Measurements from ENCODE around the gene CDH6. TPM values are rescaled to one million over a fixed set of nuclear protein-coding genes. Genes with fewer than 3 reads are reported as not detected.
A peak's percentile ranks its signal among the peaks of the same experiment; 100 is the strongest.

The CDH6 gene
- total and polyA plus RNA-seq, 4 experiments from 2014 or later, result not detected

- H3K36me3 Mint-ChIP-seq, result no peaks in the 10 kb centered on the region
- CTCF ChIA-PET (ENCODE audit: partially characterized antibody), result interaction anchor here (1.3 to 1.4 kb wide), 2 partner anchors 14 to 60 kb away, joined by 3 read pairs; no protein-coding TSS in a partner anchor
- no peaks in the 10 kb centered on the region for H3K27me3 ChIP-seq (ENCODE audit: insufficient read depth, low read length)
- peaks cover 0 to 3% of the 10 kb centered on the region in 2 donors for H3K27me3 Mint-ChIP-seq
- no peaks in the 10 kb centered on the region for H3K4me1 Mint-ChIP-seq
- no peak overlapping the region for H3K27ac ChIP-seq (ENCODE audit: low read depth, low read length)
- H3K4me1 ChIP-seq (ENCODE audit: insufficient read depth, low read length), result no peaks in the 10 kb centered on the region
- intact Hi-C loops (cut with micrococcal nuclease), result no loop called here
- H3K4me3 Mint-ChIP-seq, result no peak overlapping the region
- no peak for DNase-seq
- H3K36me3 ChIP-seq (ENCODE audit: insufficient read depth, low read length), result no peaks in the 10 kb centered on the region
- H3K4me3 ChIP-seq (ENCODE audit: low read length in 2 of 2), result no peak overlapping the region
- no peak overlapping the region for H3K27ac Mint-ChIP-seq
- H3K9me3 ChIP-seq (ENCODE audit: control insufficient read depth in 1 of 2, low read length in 2 of 2), result no peaks in the 10 kb centered on the region
- POLR2A ChIA-PET (ENCODE audit: partially characterized antibody), result no interaction called here
- peaks cover 0 to 3% (median 0%) of the 10 kb centered on the region in 8 donors for H3K9me3 Mint-ChIP-seq
These were observed 7.5 kb upstream of the CDH6 start for GRCh38 chr5:31185951-31186350.

- Mint-ChIP-seq H3K4me1 (no peaks in the 10 kb centered on the region), H3K36me3 (no peaks in the 10 kb centered on the region), H3K27ac (no peak overlapping the region), H3K4me3 (no peak overlapping the region), H3K27me3 (peaks cover 0 to 4% of the 10 kb centered on the region in 2 donors), H3K9me3 (peaks cover 0 to 3% (median 0%) of the 10 kb centered on the region in 8 donors)
- intact Hi-C loops (cut with micrococcal nuclease), result no loop called here
- Histone ChIP-seq H3K27me3 (ENCODE audit: insufficient read depth, low read length) (no peaks in the 10 kb centered on the region), H3K27ac (ENCODE audit: low read depth, low read length) (no peak overlapping the region), H3K4me1 (ENCODE audit: insufficient read depth, low read length) (no peaks in the 10 kb centered on the region), H3K9me3 (ENCODE audit: control insufficient read depth in 1 of 2, low read length in 2 of 2) (no peaks in the 10 kb centered on the region), H3K36me3 (ENCODE audit: insufficient read depth, low read length) (no peaks in the 10 kb centered on the region), H3K4me3 (ENCODE audit: low read length in 2 of 2) (no peak overlapping the region)
- no peak for DNase-seq
- POLR2A ChIA-PET (ENCODE audit: partially characterized antibody), result no interaction called here
- CTCF ChIA-PET (ENCODE audit: partially characterized antibody), result interaction anchor here (1.3 to 2.3 kb wide), 3 partner anchors 14 to 59 kb away, joined by 3 to 6 read pairs (median 3); no protein-coding TSS in a partner anchor
These were observed 6.7 kb upstream of the CDH6 start for GRCh38 chr5:31186672-31187267.

GRCh38 chr5:31187591-31187990 lies 5.9 kb upstream of the CDH6 start:
- Histone ChIP-seq H3K4me3 (ENCODE audit: low read length in 2 of 2) (no peak overlapping the region), H3K27me3 (ENCODE audit: insufficient read depth, low read length) (peaks cover 4% of the 10 kb centered on the region), H3K4me1 (ENCODE audit: insufficient read depth, low read length) (no peaks in the 10 kb centered on the region), H3K36me3 (ENCODE audit: insufficient read depth, low read length) (no peaks in the 10 kb centered on the region), H3K9me3 (ENCODE audit: control insufficient read depth in 1 of 2, low read length in 2 of 2) (no peaks in the 10 kb centered on the region), H3K27ac (ENCODE audit: low read depth, low read length) (no peak overlapping the region)
- intact Hi-C loops (cut with micrococcal nuclease), result no loop called here
- H3K27ac Mint-ChIP-seq, result no peak overlapping the region
- H3K36me3 Mint-ChIP-seq, result no peaks in the 10 kb centered on the region
- DNase-seq, result no peak
- ChIA-PET POLR2A (ENCODE audit: partially characterized antibody) (no interaction called here), CTCF (ENCODE audit: partially characterized antibody) (interaction anchor here (1.2 to 2.3 kb wide), 2 partner anchors 19 to 21 kb away, joined by 3 to 6 read pairs; no protein-coding TSS in a partner anchor)
- H3K9me3 Mint-ChIP-seq, result peaks cover 0 to 3% (median 0%) of the 10 kb centered on the region in 8 donors
- peaks cover 0 to 8% of the 10 kb centered on the region in 2 donors for H3K27me3 Mint-ChIP-seq
- H3K4me3 Mint-ChIP-seq, result no peak overlapping the region
- no peaks in the 10 kb centered on the region for H3K4me1 Mint-ChIP-seq

- no peaks in the 10 kb centered on the region for H3K36me3 Mint-ChIP-seq
- H3K27ac Mint-ChIP-seq, result no peak overlapping the region
- H3K4me1 Mint-ChIP-seq, result peaks cover 0 to 11% (median 6%) of the 10 kb centered on the region in 4 donors
- intact Hi-C loops (cut with micrococcal nuclease), result no loop called here
- Histone ChIP-seq H3K4me1 (ENCODE audit: insufficient read depth, low read length) (no peaks in the 10 kb centered on the region), H3K4me3 (ENCODE audit: low read length in 2 of 2) (no peak overlapping the region), H3K36me3 (ENCODE audit: insufficient read depth, low read length) (no peaks in the 10 kb centered on the region), H3K27me3 (ENCODE audit: insufficient read depth, low read length) (peaks cover 10% of the 10 kb centered on the region), H3K9me3 (ENCODE audit: control insufficient read depth in 1 of 2, low read length in 2 of 2) (no peaks in the 10 kb centered on the region), H3K27ac (ENCODE audit: low read depth, low read length) (no peak overlapping the region)
- DNase-seq, result no peak
- H3K9me3 Mint-ChIP-seq, result peaks cover 0 to 10% (median 2%) of the 10 kb centered on the region in 8 donors
- H3K4me3 Mint-ChIP-seq, result no peak overlapping the region
- ChIA-PET CTCF (ENCODE audit: partially characterized antibody) (interaction anchor here (1.0 kb wide), 1 partner anchor 17 kb away, joined by 3 read pairs; no protein-coding TSS in a partner anchor), POLR2A (ENCODE audit: partially characterized antibody) (no interaction called here)
- peaks cover 29 to 31% of the 10 kb centered on the region in 2 donors for H3K27me3 Mint-ChIP-seq
These were observed 1.0 kb upstream of the CDH6 start for GRCh38 chr5:31192442-31192841.

- Histone ChIP-seq H3K4me3 (ENCODE audit: low read length in 2 of 2) (no peak overlapping the region), H3K9me3 (ENCODE audit: control insufficient read depth in 1 of 2, low read length in 2 of 2) (no peaks in the 10 kb centered on the region), H3K4me1 (ENCODE audit: insufficient read depth, low read length) (no peaks in the 10 kb centered on the region), H3K27me3 (ENCODE audit: insufficient read depth, low read length) (peaks cover 10% of the 10 kb centered on the region), H3K27ac (ENCODE audit: low read depth, low read length) (no peak overlapping the region), H3K36me3 (ENCODE audit: insufficient read depth, low read length) (no peaks in the 10 kb centered on the region)
- Mint-ChIP-seq H3K4me3 (peak overlapping the region in 2 of 8 donors; percentile 3 to 8), H3K36me3 (no peaks in the 10 kb centered on the region), H3K4me1 (peaks cover 0 to 11% (median 6%) of the 10 kb centered on the region in 4 donors), H3K27me3 (peaks cover 29 to 31% of the 10 kb centered on the region in 2 donors), H3K27ac (no peak overlapping the region), H3K9me3 (peaks cover 0 to 10% (median 2%) of the 10 kb centered on the region in 8 donors)
- no peak for DNase-seq
- intact Hi-C loops (cut with micrococcal nuclease), result no loop called here
- CTCF ChIA-PET (ENCODE audit: partially characterized antibody), result no interaction called here
- POLR2A ChIA-PET (ENCODE audit: partially characterized antibody), result no interaction called here
These were observed 370 bp upstream of the CDH6 start for GRCh38 chr5:31193116-31193515.

- peaks cover 0 to 11% (median 6%) of the 10 kb centered on the region in 4 donors for H3K4me1 Mint-ChIP-seq
- H3K27me3 ChIP-seq (ENCODE audit: insufficient read depth, low read length), result peaks cover 10% of the 10 kb centered on the region
- peak overlapping the region in 3 of 8 donors; percentile 30 to 49 (median 31) for H3K4me3 Mint-ChIP-seq
These were observed 955 bp downstream of the CDH6 start for GRCh38 chr5:31194468-31194813.

GRCh38 chr5:31194892-31195555 lies 1.5 kb downstream of the CDH6 start:
- POLR2A ChIA-PET (ENCODE audit: partially characterized antibody), result no interaction called here
- Histone ChIP-seq H3K36me3 (ENCODE audit: insufficient read depth, low read length) (no peaks in the 10 kb centered on the region), H3K27ac (ENCODE audit: low read depth, low read length) (no peak overlapping the region), H3K4me3 (ENCODE audit: low read length in 2 of 2) (no peak overlapping the region), H3K9me3 (ENCODE audit: control insufficient read depth in 1 of 2, low read length in 2 of 2) (no peaks in the 10 kb centered on the region), H3K4me1 (ENCODE audit: insufficient read depth, low read length) (no peaks in the 10 kb centered on the region), H3K27me3 (ENCODE audit: insufficient read depth, low read length) (peaks cover 10% of the 10 kb centered on the region)
- intact Hi-C loops (cut with micrococcal nuclease), result no loop called here
- H3K9me3 Mint-ChIP-seq, result peaks cover 0 to 10% (median 2%) of the 10 kb centered on the region in 8 donors
- peak overlapping the region in 1 of 8 donors; percentile 2 for H3K4me3 Mint-ChIP-seq
- DNase-seq, result no peak
- peaks cover 29 to 31% of the 10 kb centered on the region in 2 donors for H3K27me3 Mint-ChIP-seq
- no peak overlapping the region for H3K27ac Mint-ChIP-seq
- H3K36me3 Mint-ChIP-seq, result no peaks in the 10 kb centered on the region
- peaks cover 0 to 11% (median 6%) of the 10 kb centered on the region in 4 donors for H3K4me1 Mint-ChIP-seq
- CTCF ChIA-PET (ENCODE audit: partially characterized antibody), result no interaction called here

More at GRCh38 chr5:31194468-31194813, 955 bp downstream of the CDH6 start:
- H3K4me1 ChIP-seq (ENCODE audit: insufficient read depth, low read length), result no peaks in the 10 kb centered on the region
- no peak overlapping the region for H3K27ac ChIP-seq (ENCODE audit: low read depth, low read length)
- POLR2A ChIA-PET (ENCODE audit: partially characterized antibody), result no interaction called here
- no peaks in the 10 kb centered on the region for H3K36me3 ChIP-seq (ENCODE audit: insufficient read depth, low read length)
- CTCF ChIA-PET (ENCODE audit: partially characterized antibody), result no interaction called here
- no peaks in the 10 kb centered on the region for H3K9me3 ChIP-seq (ENCODE audit: control insufficient read depth in 1 of 2, low read length in 2 of 2)
- peaks cover 29 to 31% of the 10 kb centered on the region in 2 donors for H3K27me3 Mint-ChIP-seq
- intact Hi-C loops (cut with micrococcal nuclease), result no loop called here
- no peak overlapping the region for H3K4me3 ChIP-seq (ENCODE audit: low read length in 2 of 2)
- H3K9me3 Mint-ChIP-seq, result peaks cover 0 to 10% (median 2%) of the 10 kb centered on the region in 8 donors
- DNase-seq, result no peak
- H3K27ac Mint-ChIP-seq, result no peak overlapping the region
- H3K36me3 Mint-ChIP-seq, result no peaks in the 10 kb centered on the region
